GM23338 (cell line): ENCODE results near the gene STRA8. TPM values are rescaled to one million over a fixed set of nuclear protein-coding genes. Genes with fewer than 3 reads are reported as not detected.

Source experiments
- CREB1 ChIP-seq: fragments of 250-450 bp; sonication (Bioruptor Pico); IDR thresholded peaks from 2 replicates; pipeline ENCODE4 v1.5.0; 2020; ENCODE audit warnings: low read depth, mild to moderate bottlenecking, moderate library complexity
- ETS1 ChIP-seq: IDR thresholded peaks from 2 replicates; pipeline ENCODE4 v1.6.1; 2016; ENCODE audit warnings: antibody characterized with exemption
- EZH2 ChIP-seq: fragments of 200-600 bp; sonication (generic); IDR thresholded peaks from one replicate; pipeline ENCODE4 v1.8.0; 2017; ENCODE audit warnings: antibody characterized with exemption, mild to moderate bottlenecking, low read depth; ENCODE audit not compliant: unreplicated experiment
- EZH2phosphoT487 ChIP-seq: fragments of 200-600 bp; sonication (generic); IDR thresholded peaks from one replicate; pipeline ENCODE4 v1.8.1; 2018; ENCODE audit warnings: antibody characterized with exemption; ENCODE audit not compliant: unreplicated experiment
- JUNB ChIP-seq: IDR thresholded peaks from one replicate; pipeline ENCODE4 v1.6.1; 2016; ENCODE audit warnings: antibody characterized with exemption; ENCODE audit not compliant: unreplicated experiment
- NANOG ChIP-seq: IDR thresholded peaks from 2 replicates; pipeline ENCODE4 v1.6.1; 2016; ENCODE audit warnings: antibody characterized with exemption, borderline replicate concordance
- POLR2AphosphoS5 ChIP-seq: IDR thresholded peaks from 2 replicates; pipeline ENCODE4 v1.6.1; 2016; ENCODE audit warnings: antibody characterized with exemption, low read depth
- REST ChIP-seq: IDR thresholded peaks from one replicate; pipeline ENCODE4 v1.6.1; 2018; ENCODE audit warnings: antibody characterized with exemption; ENCODE audit not compliant: unreplicated experiment
- STAT1 ChIP-seq: IDR thresholded peaks from one replicate; pipeline ENCODE4 v1.6.1; 2016; ENCODE audit warnings: antibody characterized with exemption; ENCODE audit not compliant: unreplicated experiment
- ZNF114 ChIP-seq: fragments of 250-450 bp; sonication (Bioruptor Pico); IDR thresholded peaks from 2 replicates; pipeline ENCODE4 v1.5.0; 2020; ENCODE audit warnings: mild to moderate bottlenecking, moderate library complexity
- ZNF331 ChIP-seq: fragments of 250-450 bp; sonication (Bioruptor Pico); IDR thresholded peaks from 2 replicates; pipeline ENCODE4 v1.5.0; 2020; ENCODE audit warnings: low read depth, mild to moderate bottlenecking, moderate library complexity
- ZNF462 ChIP-seq: fragments of 250-450 bp; sonication (Bioruptor Pico); IDR thresholded peaks from 2 replicates; pipeline ENCODE4 v1.5.0; 2020; ENCODE audit warnings: mild to moderate bottlenecking, moderate library complexity
- polyA plus RNA-seq: library from polyadenylated mRNA; unstranded; fragments of >200 nt; fragmentation: Nextera tagmentation; extraction: Ambion mirVana; gene quantifications from 2 replicates; pipeline ENCODE4 v1.2.1, GENCODE V29; 2016
- total RNA-seq: library from RNA; depleted of rRNA; stranded (reverse); fragments of >200 nt; shearing (Covaris generic); gene quantifications from 2 replicates; pipeline ENCODE4 v1.2.3, GENCODE V29; 2014

The STRA8 gene
- total and polyA plus RNA-seq, 2 experiments from 2014 or later = not detected

GRCh38 chr7:135209225-135209834 is 24.3 kb upstream of the STRA8 start (continued):
- no peak for TF ChIP-seq ZNF462
- no peak for TF ChIP-seq ZNF114 (CRISPR knock-in tag)
- TF ChIP-seq POLR2AphosphoS5 = no peak
- TF ChIP-seq NANOG = no peak
- TF ChIP-seq CREB1 (CRISPR knock-in tag) = no peak
- TF ChIP-seq EZH2phosphoT487 = no peak
- no peak for TF ChIP-seq ZNF331 (CRISPR knock-in tag)
- no peak for TF ChIP-seq ETS1
- no peak for TF ChIP-seq REST
- no peak for TF ChIP-seq EZH2
- no peak for TF ChIP-seq JUNB
- TF ChIP-seq STAT1 = no peak
